OCI-LY1 (cell line): ENCODE measurements around the gene E2F8.

Source experiments
- EZH2 ChIP-seq: fragments of 200-600 bp; sonication (generic), shearing (Covaris generic); IDR thresholded peaks from 2 replicates; pipeline ENCODE4 v1.8.0; 2017; ENCODE audit warnings: borderline replicate concordance, mixed run types, mild to moderate bottlenecking, antibody characterized with exemption, low read length, moderate library complexity, mixed read lengths
- TF ChIP-seq, protein P1 (sequence below): fragments of 200-600 bp; sonication (generic), shearing (Covaris generic); IDR thresholded peaks from 2 replicates; pipeline ENCODE4 v1.5.1; 2017; ENCODE audit warnings: mild to moderate bottlenecking, antibody characterized with exemption, low read length, moderate library complexity, mixed read lengths

DNA sequence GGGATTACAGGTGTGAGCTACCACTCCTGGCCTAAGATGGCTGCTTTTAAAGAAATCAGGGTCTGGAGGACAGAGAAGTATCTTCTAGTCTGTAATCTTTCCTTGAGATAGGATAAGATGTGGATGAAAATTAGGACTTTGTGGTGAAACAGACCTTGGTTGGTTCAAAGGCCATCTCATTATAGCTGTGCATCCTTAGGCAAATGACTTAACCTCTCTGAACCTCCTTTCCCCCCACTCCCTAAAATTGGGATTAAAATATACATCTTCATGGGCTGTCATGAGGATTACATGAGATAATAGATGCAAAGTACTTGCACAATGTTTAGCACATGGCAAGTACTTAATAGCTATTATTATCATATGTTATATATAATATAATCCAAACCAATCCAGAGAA, 10.8 kb upstream of the E2F8 start:
- TF ChIP-seq EZH2 = no peak
- TF ChIP-seq, protein P1, sequence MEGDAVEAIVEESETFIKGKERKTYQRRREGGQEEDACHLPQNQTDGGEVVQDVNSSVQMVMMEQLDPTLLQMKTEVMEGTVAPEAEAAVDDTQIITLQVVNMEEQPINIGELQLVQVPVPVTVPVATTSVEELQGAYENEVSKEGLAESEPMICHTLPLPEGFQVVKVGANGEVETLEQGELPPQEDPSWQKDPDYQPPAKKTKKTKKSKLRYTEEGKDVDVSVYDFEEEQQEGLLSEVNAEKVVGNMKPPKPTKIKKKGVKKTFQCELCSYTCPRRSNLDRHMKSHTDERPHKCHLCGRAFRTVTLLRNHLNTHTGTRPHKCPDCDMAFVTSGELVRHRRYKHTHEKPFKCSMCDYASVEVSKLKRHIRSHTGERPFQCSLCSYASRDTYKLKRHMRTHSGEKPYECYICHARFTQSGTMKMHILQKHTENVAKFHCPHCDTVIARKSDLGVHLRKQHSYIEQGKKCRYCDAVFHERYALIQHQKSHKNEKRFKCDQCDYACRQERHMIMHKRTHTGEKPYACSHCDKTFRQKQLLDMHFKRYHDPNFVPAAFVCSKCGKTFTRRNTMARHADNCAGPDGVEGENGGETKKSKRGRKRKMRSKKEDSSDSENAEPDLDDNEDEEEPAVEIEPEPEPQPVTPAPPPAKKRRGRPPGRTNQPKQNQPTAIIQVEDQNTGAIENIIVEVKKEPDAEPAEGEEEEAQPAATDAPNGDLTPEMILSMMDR = no peak
